HG03558 (cell line): ENCODE data around the gene KLF18.
"Not testable (repeated sequence)": the region's sequence is repeated elsewhere in the genome, so short reads cannot be mapped to it uniquely, and the experiment has no call there.

Experiments used
- ATAC-seq: cut with Tn5 transposase; IDR thresholded peaks from one replicate; pipeline ENCODE4 v1.9.1; 2021; ENCODE audit warnings: moderate number of reproducible peaks; ENCODE audit not compliant: unreplicated experiment; ENCODE audit errors: extremely low read depth

KLF18 gene

DNA sequence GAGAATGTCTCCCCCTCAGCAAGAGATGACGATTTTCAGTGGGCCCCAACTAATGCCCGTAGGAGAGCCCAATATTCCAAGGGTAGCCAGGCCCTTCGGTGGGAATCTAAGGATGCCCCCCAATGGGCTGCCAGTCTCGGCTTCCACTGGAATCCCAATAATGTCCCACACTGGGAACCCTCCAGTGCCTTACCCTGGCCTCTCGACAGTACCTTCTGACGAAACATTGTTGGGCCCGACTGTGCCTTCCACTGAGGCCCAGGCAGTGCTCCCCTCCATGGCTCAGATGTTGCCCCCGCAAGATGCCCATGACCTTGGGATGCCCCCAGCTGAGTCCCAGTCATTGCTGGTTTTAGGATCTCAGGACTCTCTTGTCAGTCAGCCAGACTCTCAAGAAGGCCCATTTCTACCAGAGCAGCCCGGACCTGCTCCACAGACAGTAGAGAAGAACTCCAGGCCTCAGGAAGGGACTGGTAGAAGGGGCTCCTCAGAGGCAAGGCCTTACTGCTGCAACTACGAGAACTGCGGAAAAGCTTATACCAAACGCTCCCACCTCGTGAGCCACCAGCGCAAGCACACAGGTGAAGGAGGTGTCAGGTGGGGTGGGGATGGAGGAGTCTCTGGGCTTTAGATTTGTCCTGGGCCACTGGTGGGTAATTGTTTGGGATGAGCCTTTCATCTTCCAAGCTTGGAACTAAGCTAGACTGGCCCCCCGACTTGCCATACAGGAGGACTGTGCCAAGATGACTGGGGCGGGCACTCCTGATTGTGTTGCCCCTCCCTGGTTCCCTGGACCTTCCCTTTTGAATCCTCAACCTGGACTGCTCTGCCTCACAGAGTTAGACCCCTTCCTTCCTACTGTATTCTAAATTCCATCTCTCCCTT, 11.6 kb downstream of the KLF18 start:
- ATAC-seq = no peak

DNA sequence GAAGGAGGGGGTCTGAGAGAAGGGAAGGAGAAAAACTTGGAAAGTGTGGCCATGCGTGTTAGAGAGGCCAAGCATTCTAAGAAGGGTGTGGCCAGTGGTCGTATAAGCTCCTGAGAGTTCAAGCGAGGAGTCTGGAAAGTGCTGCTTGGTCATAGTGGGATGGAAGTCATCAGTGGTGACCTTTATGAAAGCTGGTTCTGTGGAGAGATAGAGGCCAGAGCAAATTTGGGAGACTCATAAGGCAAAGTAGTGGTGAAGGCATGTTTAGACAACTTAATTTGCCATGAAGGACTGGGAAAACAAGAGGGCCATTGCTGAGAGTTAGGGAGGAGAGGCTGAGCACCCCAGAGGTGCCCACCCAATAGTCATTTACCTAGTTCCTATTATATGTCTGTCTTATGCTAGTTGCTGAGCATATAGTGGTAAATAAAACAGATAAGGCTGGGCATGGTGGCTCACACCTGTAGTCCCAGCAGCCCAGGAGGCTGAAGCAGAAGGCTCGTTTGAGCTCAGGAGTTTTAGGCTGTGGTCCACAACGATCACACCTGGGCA, 21.0 kb downstream of the KLF18 start:
- ATAC-seq = no peak

DNA sequence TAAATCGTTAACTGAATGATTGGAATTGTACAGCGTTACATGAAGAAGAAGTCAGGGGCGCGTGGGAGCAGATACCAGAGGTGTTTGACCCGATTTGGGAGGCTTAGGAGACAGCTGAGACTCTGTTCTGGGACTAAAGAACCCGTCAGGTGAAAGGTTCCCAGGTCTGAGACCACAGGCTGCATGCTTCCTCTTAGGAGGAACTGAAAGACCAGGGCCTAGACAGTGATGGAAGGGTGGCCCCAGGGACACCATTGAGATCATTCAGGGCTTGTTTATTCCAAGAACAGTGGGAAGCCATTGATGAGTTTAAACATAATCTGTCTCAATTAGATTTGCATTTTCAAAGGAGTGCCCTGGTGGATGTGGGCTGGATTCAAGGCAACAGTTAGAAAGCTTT, 21.9 kb downstream of the KLF18 start:
- ATAC-seq = no peak

DNA sequence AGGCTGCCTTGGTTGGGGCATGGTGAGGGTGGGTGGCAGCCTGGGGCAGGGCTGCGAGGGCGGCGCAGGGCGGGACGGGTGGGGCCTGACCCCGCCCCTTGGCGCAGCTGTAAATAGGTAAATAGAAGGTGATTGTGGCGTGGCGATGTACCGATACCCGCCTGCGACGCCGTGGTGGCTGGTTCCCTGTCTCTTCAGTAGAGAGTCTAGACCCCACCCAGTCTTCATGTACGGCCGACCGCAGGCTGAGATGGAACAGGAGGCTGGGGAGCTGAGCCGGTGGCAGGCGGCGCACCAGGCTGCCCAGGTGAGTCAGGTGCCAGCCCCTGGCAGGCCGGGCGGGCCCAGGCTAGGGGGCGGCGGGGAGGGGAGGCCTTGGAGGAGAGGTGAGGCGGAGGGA, 22.7 kb downstream of the KLF18 start, which contains the start of gene KLF17:
KLF17 (plus strand) TSS at position 140 of the 400 bp plus-strand sequence; CDS start at position 227, 87 bp downstream.
- no peak for ATAC-seq

DNA sequence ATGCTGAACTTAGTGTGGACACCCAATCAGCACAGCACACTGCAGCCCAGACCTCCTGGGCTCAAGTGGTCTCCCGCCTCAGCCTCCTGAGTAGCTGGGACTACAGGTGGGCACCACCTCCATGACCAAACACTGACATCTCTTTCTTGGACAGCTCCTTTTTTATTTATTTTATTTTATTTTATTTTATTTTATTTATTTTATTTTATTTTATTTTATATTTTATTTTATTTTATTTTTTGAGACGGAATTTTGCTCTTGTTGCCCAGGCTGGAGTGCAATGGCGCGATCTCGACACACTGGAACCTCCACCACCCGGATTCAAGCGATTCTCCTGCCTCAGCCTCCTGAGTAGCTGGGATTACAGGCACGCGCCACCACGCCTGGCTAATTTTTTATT, 24.2 kb downstream of the KLF18 start:
- not testable (repeated sequence) for ATAC-seq

DNA sequence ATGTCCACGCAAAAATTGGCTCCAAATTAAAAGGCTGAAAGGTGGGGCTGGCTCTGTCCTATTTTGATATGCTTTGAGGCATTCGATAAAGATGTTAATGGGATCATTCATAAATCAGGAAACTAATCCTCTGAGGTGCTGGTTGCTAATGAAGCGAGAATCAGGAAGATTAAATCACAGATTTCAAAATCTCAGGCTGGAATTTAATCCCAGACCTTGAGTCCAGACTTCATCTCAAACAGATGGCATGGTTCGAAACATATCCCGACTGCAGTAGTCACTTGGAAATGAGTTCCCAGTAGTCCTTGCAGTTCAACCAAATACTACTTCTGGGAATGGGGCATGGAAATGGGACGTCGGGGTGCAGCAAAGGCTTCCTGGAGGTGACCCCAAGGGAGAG, 27.3 kb downstream of the KLF18 start:
- no peak for ATAC-seq

DNA sequence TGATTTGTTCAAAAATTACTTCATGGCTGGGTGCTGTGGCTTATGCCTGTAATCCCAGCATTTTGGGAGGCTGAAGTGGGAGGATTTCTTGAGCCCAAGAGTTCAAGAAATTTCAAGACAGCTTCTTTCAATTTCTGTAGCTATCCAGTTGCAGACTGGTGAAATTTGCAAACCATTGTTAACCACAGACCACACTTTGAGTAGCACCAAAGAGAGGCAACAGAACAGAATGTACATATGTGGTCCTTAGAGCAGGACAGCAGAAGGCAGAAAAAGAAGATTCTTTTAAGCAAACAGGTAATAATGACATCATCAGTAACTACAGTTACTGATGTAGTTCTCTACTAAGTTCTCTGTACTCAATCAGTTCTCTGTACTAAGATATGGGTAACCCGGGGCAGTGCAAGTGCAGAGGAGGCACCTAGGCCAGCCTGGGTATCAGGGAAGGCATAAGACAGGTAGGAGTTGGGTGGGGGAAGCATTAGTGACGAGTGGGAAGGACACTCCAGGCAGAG, 28.3 kb downstream of the KLF18 start:
- no peak for ATAC-seq

DNA sequence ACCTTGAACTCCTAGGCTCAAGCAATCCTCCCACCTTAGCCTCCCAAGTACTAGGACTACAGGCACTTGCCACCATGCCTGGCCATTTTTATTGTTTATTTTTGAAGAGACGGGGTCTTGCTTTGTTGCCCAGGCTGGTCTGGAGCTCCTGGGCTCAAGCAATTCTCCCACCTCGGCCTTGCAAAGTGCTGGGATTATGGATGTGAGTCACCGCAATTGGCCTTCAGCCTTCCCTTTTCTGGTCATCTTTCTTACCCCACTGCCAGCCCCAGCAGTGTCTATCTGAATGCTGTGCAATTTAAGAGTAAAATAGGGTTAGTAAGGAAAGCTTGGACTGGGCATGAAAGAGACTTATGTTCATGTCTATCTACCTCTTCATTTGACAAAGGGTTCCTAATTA, 28.9 kb downstream of the KLF18 start:
- ATAC-seq = no peak

DNA sequence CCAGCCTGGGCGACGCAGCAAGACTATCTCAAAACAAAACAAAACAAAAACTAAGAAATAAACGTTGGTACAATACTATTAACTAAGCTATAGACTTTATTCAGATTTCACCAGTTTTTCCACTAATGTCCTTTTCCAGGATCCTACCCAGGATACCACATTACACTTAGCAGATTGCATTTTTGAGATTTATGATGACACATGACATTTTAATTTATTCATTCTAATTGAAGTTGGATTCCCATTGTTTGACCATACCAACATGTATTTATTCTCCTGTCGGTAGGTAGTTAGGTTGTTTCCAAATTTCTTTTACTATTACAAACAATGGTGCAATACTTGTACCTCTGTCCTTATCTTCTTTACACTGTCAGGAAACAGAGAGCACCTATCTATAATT, 29.6 kb downstream of the KLF18 start:
- no peak for ATAC-seq

DNA sequence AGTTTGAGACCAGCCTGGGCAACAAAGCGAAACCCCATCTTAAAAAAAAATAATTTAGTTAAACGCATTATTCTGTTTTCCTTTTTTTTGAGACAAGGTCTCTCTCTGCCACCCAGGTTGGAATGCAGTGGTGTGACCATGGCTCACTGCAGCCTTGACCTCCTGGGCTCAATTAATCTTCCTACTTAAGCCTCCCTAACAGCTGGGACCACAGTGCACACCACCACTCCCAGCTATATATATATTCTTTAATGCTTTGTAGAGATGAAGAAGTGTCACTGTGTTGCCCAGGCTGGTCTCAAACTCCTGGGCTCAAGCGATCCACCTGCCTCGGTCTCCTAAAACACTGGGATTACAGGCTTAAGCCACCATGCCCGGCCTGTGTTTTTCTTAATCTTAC, 30.5 kb downstream of the KLF18 start:
- no peak for ATAC-seq

DNA sequence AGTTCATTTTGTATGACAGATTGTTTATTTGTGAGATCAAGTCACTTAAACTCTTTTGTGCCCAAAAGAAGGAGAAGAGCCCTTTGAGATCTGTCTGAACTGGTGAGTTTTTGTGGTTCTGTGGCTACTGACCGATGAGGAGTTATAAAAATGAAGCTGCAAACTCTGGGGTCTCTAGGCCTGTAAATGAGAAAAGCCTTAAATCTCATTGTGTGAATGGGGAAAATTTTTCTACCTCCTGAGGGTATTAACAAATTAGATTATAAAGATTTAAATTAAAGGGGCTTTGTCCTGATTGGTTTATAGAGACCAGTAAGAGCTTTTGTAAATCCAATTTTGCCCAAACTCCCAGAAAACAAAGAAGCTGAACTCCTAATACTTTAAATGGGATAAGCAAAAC, 32.5 kb downstream of the KLF18 start:
- no peak for ATAC-seq

DNA sequence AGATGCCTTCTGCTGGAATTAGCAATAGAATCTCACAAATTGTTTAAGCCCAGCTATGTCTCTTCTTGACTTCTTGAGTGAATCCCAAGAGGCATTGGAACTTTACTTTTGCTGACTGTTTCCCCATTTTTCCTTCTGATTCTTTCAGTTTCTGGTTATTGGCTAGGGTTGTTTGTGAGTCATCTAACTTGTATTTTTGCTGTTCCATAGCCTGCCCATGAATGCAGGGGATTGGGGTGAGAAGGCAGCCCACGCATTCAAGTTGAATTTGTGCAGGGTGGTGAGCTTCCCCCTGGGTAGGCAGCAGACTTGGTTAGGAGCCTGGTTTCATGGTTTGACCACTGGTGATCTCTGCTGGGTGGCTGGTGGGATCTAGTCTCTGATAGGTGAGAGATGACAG, 33.2 kb downstream of the KLF18 start:
- no peak for ATAC-seq

DNA sequence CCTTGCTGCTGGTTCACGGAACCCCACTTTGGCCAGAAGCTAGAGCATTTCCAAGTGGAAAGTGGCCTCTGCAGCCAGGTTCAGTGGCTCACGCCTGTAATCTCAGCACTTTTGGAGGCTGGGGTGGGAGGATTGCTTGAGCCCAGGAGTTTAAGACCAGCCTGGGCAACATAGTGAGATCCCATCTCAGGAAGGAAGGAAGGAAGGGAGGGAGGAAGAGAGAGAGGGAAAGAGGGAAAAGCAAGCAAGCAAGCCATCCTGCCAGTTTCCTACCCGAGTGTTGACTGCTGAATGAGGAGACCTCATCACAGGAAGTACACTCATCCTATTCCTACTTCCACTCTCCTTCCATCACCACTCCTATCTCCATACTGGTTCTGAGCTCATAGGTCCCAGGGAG, 35.6 kb downstream of the KLF18 start:
- ATAC-seq = no peak

DNA sequence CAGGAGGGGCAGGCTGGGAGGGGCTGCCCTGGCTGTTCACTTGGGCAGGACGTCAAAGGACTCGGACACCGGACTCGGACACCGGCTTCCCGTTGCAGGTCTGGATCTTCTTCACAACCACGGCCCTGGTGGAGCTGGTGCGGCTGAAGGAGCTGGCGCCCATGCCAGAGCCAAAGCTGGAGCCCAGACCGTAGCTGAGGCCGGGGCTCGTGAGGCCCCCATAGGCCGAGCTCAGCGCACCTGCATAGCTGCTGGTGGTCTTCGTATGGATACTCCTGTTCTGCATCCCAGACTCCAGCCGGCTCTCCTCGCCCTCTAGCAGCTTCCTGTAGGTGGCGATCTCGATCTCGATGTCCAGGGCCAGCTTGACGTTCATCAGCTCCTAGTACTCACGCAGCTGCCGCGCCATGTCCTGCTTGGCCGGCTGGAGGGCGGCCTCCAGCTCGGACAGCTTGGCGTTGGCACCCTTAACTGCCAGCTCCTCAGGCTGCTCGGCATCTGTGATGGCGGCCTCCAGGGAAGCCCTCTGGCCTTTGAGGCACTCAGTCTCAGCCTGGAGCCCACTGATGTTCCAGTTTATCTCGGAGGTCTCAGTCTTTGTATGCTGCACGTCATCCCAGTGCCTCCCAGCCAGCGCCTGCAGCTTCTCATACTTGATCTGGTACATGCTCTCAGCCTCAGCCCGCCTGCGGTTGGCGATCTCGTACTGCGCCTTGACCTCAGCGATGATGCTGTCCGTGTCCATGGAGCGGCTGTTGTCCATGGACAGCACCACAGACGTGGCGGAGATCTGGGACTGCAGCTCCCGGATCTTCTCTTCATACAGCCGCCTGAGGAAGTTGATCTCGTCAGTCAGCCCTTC, 37.9 kb downstream of the KLF18 start:
- no peak for ATAC-seq

DNA sequence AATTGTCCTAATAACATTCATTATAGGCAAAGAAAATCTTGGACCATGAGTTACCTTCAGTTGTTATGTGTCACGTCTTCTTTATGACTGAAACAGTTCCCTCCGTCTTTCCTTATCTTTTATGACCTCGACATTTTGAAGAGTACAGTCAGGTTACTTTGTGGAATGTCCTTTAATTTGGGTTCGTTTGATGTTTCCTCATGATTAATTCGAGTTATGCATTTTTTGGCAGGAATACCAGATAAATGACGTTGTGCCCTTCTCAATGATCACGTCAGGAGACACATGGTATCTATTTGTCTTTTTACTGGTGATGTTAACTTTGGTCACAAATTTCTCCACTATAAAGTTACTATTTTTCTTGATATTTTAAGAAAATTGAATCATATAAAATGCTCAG, 40.1 kb downstream of the KLF18 start:
- ATAC-seq = no peak

DNA sequence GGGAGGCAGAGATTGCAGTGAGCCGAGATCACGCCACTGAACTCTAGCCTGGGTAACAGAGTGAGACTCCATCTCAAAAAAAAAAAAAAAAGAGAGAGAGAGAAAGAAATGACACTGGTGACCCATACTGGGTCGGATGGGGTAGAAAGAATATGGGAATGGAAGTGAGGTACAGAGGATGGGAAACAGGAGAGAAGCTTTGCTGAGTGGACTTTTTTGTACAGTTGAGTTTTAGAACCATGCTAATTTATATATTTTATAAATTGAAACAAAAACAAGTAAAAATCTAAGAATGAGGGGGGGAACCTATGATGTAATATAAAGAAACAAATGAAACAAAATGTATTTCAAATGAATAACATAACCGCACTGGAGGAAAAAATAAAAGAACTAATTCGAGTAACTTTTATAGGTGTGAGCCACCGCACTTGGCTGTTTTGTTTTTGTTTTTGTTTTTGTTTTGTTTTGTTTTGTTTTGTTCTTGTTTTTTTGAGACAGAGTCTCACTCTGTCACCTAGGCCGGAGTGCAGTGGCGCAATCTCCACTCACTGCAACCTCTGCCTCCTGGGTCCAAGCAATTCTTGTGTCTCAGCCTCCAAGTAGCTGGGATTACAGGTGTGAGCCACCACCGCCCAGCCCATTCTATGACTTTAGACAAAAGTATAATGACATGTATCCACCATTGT, 41.1 kb downstream of the KLF18 start:
- no peak for ATAC-seq

DNA sequence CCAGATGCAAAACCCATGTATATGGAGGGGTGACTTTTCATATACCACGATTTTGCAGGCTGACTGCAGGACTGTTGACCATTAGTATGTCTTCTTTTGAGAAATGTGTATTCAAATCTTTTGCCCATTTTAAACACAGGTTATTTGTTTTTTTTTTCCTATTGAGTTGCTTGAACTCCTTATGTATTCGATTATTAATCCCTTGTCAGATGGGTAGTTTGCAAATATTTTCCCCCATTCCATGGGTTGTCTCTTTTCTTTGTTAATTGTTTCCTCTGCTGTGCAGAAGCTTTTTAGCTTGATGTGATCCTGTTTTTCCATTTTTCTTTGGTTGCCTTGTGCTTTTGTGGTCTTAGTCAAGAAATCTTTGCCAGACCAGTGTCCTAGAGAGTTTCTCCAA, 47.4 kb downstream of the KLF18 start:
- ATAC-seq = no peak

DNA sequence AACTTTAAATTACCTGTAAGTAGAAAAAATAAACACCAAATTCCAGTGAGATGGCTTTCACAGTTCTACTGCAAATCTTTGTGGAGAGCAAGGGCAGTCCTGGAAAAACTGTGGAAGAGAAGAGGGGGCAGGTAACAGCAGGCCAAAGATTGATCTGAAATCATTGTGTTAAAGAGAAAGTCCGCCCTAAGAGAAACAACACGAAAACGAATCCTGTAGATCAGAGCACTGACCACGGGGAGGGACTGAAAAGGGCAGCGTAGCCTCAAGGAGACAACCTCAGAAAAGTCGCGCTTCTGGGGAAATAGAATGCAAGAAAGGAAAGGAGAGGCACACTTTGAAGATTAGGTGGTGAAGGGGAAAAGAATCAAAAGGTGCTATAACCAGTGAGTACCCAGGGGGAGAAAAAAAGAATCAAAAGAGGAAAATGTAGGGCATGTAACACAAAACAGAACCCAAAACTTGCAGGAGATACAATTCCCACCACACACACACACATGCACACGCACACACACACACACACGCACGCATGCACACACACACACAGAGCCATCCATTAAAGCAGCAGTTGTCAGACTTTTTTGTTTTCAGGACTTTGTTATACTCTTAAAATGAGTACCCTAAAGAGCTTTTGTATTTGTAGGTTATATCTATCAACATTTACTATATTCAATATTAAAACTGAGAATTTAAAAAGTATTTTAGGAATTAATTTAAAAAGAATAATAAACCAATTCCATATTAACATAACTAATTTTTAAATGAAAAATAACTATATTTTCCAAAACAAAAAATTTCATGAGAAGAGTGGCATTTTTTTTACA, 50.8 kb downstream of the KLF18 start:
- ATAC-seq = no peak

DNA sequence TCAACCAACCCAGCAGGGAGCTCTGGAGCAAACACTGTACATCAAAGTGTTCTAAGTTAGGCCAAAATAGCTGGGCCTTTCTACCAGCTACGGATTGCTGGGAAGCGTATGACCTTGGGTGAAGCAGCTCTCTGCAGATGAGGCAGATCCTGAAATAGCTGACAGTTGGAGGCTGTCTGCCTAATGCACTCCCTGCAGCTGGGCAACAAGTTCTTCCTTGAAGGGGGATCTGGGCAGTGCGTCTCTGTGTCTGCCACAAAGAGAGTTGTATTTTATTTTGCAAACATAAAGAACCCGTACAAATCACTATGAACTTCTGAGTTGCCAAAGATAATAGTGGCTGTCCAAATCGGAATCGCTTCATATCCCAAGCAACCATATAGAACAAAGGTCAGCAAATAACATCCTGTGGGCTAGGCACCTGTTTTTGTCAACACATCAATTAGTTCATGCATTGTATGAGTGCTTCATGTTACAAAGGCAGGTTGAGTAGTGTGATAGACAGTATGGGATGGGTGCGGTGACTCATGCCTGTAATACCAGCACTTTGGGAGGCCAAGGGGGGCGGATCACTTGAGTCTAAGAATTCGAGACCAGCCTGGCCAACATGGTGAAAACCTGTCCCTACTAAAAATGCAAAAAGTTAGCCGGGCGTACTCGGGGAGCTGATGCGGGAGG, 51.9 kb downstream of the KLF18 start:
- no peak for ATAC-seq
